HCT116 (cell line): ENCODE data around the gene MLLT6. TPM values are rescaled to one million over a fixed set of nuclear protein-coding genes. Genes with fewer than 3 reads are reported as not detected.

Source experiments
- ATAC-seq: fragments of 200-7000 bp; cut with Tn5 transposase; 2 replicates; pipeline ENCODE4 v1.9.1; 2020; ENCODE audit warnings: mild to moderate bottlenecking, moderate library complexity
- BruUV-seq: library from RNA; stranded (reverse); fragments of 400-500 nt; replicated peaks from 2 replicates; lab custom pipeline; 2021; lab: Mats Ljungman, UMichigan
- CTCF ChIA-PET: fragments of 300-600 bp; sonication (Branson Sonifier 250); formaldehyde crosslinking; loops from one replicate; lab custom pipeline; 2021; ENCODE audit warnings: antibody characterized with exemption; lab: Charles Lee
- POLR2A ChIA-PET: fragments of 300-600, 350-600 bp; sonication (Branson Sonifier 250); formaldehyde crosslinking; loops from one replicate; lab custom pipeline; 2021; ENCODE audit warnings: antibody characterized with exemption; lab: Charles Lee
- RAD21 ChIA-PET, 2 experiments: fragments of 300-600 bp; sonication (Branson Sonifier 250); formaldehyde crosslinking; loops; one replicate each; lab custom pipeline; 2023; ENCODE audit warnings: low total read pairs in 2 of 2; ENCODE audit not compliant: uncharacterized antibody in 2 of 2, unreplicated experiment in 2 of 2, low non-redundant PET in 1 of 2; lab: Charles Lee
- DNase-seq: peaks from one replicate; pipeline ENCODE4 v3.0.0-alpha.2; 2010; ENCODE audit warnings: low read depth, low spot score
- H2AFZ ChIP-seq: fragments of 200-600 bp; shearing (Covaris generic), sonication (generic); 2 replicates; pipeline ENCODE4 v1.6.1; 2017; ENCODE audit warnings: low read depth, mixed run types, mixed read lengths, antibody characterized with exemption, low read length; ENCODE audit not compliant: poor library complexity, severe bottlenecking
- H3K27ac ChIP-seq: 2 replicates; pipeline ENCODE4 v1.5.1; 2012; ENCODE audit warnings: low read depth, low read length
- H3K27me3 ChIP-seq: fragments of 200-600 bp; sonication (generic); 2 replicates; pipeline ENCODE4 v1.6.1; 2016; ENCODE audit warnings: mixed run types, low read length, mixed read lengths; ENCODE audit not compliant: insufficient read depth
- H3K36me3 ChIP-seq, 2 experiments: fragments of 200-500 bp in 1 of 2; fragments of 200-600 bp in 1 of 2; sonication (Bioruptor generic) in 1 of 2; sonication (generic) in 1 of 2; 2 replicates each; pipeline versions ENCODE4 v1.5.1 to v1.6.1; 2014 to 2016; ENCODE audit warnings: low read length in 2 of 2, inconsistent platforms in 1 of 2, mixed read lengths in 1 of 2, mixed run types in 1 of 2; ENCODE audit not compliant: insufficient read depth in 2 of 2, control insufficient read depth in 1 of 2
- H3K4me1 ChIP-seq, 2 experiments: fragments of 200-600 bp in 1 of 2; sonication (generic) in 1 of 2; 2 replicates each; pipeline versions ENCODE4 v1.5.1 to v1.6.1; 2012 to 2017; ENCODE audit warnings: low read length in 2 of 2, inconsistent platforms in 1 of 2, mild to moderate bottlenecking in 1 of 2, mixed read lengths in 1 of 2, mixed run types in 1 of 2, moderate library complexity in 1 of 2; ENCODE audit not compliant: insufficient read depth in 2 of 2, control insufficient read depth in 1 of 2
- H3K4me2 ChIP-seq: fragments of 200-600 bp; sonication (generic); 2 replicates; pipeline ENCODE4 v1.6.1; 2017; ENCODE audit warnings: mixed run types, low read length, mixed read lengths
- H3K4me3 ChIP-seq, 2 experiments: fragments of 200-600 bp in 1 of 2; sonication (generic) in 1 of 2; replicated peaks in 1 of 2; 2 replicates each; pipeline ENCODE4 v1.5.1; 2011 to 2016; ENCODE audit warnings: low read length in 2 of 2, control low read depth in 1 of 2, low read depth in 1 of 2, mild to moderate bottlenecking in 1 of 2, mixed read lengths in 1 of 2, mixed run types in 1 of 2
- H3K79me2 ChIP-seq: fragments of 200-600 bp; sonication (generic); 2 replicates; pipeline ENCODE4 v1.6.1; 2017; ENCODE audit warnings: mild to moderate bottlenecking, mixed run types, low read length, moderate library complexity, mixed read lengths; ENCODE audit not compliant: insufficient read depth
- H3K9ac ChIP-seq: fragments of 200-600 bp; sonication (generic); 2 replicates; pipeline ENCODE4 v1.6.1; 2016; ENCODE audit warnings: low read length, mixed read lengths
- H3K9me2 ChIP-seq: fragments of 200-600 bp; sonication (generic), shearing (Covaris generic); 2 replicates; pipeline ENCODE4 v1.6.1; 2017; ENCODE audit warnings: mixed run types, mild to moderate bottlenecking, moderate library complexity; ENCODE audit not compliant: insufficient read depth
- H3K9me3 ChIP-seq, 2 experiments: fragments of 200-500 bp in 1 of 2; fragments of 200-600 bp in 1 of 2; sonication (Bioruptor generic) in 1 of 2; sonication (generic) in 1 of 2; 2 replicates each; pipeline ENCODE4 v1.6.1; 2014 to 2017; ENCODE audit warnings: low read length in 2 of 2, mixed read lengths in 2 of 2, inconsistent platforms in 1 of 2, low read depth in 1 of 2, mild to moderate bottlenecking in 1 of 2, mixed run types in 1 of 2, moderate library complexity in 1 of 2; ENCODE audit not compliant: control insufficient read depth in 1 of 2, insufficient read depth in 1 of 2
- H4K20me1 ChIP-seq: fragments of 200-600 bp; sonication (generic), shearing (Covaris generic); 2 replicates; pipeline ENCODE4 v1.6.1; 2017; ENCODE audit warnings: mixed run types, mild to moderate bottlenecking, moderate library complexity; ENCODE audit not compliant: insufficient read depth
- ATF3 ChIP-seq: IDR thresholded peaks from 2 replicates; pipeline ENCODE4 v1.6.1; 2012
- ELF1 ChIP-seq: IDR thresholded peaks from 2 replicates; pipeline ENCODE4 v1.6.1; 2012; ENCODE audit warnings: low read depth, borderline replicate concordance
- EZH2 ChIP-seq: fragments of 200-600 bp; sonication (generic); IDR thresholded peaks from 2 replicates; pipeline ENCODE4 v1.6.1; 2017; ENCODE audit warnings: antibody characterized with exemption, mixed run types
- EZH2phosphoT487 ChIP-seq: fragments of 200-600 bp; IDR thresholded peaks from 2 replicates; pipeline ENCODE4 v1.6.1; 2018; ENCODE audit warnings: antibody characterized with exemption, borderline replicate concordance
- FOSL1 ChIP-seq: IDR thresholded peaks from 2 replicates; pipeline ENCODE4 v1.6.1; 2012; ENCODE audit warnings: low read depth
- MAX ChIP-seq: IDR thresholded peaks from 2 replicates; pipeline ENCODE4 v1.6.1; 2012
- POLR2A ChIP-seq: IDR thresholded peaks from 2 replicates; pipeline ENCODE4 v1.7.0; 2011; ENCODE audit warnings: borderline replicate concordance; ENCODE audit not compliant: insufficient read depth, insufficient read length; ENCODE audit errors: extremely low read depth
- POLR2AphosphoS5 ChIP-seq: IDR thresholded peaks from 2 replicates; pipeline ENCODE4 v1.6.1; 2011; ENCODE audit warnings: mild to moderate bottlenecking, low read depth, low read length, moderate library complexity
- RAD21 ChIP-seq: IDR thresholded peaks from 2 replicates; pipeline ENCODE4 v1.6.1; 2012; ENCODE audit warnings: low read depth, mild to moderate bottlenecking
- SIN3A ChIP-seq: IDR thresholded peaks from 2 replicates; pipeline ENCODE4 v1.6.1; 2012; ENCODE audit warnings: low read depth
- SP1 ChIP-seq: IDR thresholded peaks from 2 replicates; pipeline ENCODE4 v1.6.1; 2012; ENCODE audit warnings: low read depth
- intact Hi-C: fragments of 100-400 bp; cut with micrococcal nuclease; formaldehyde crosslinking; loops from 2 replicates; pipeline ENCODE4 v1.10.0; 2022
- total RNA-seq: library from RNA; stranded (reverse); gene quantifications from one replicate; pipeline ENCODE4 v1.2.1, GENCODE V29; 2021; ENCODE audit not compliant: unreplicated experiment
- TF ChIP-seq, protein P1 (sequence below): IDR thresholded peaks from 2 replicates; pipeline ENCODE4 v1.6.1; 2011; ENCODE audit warnings: mild to moderate bottlenecking, low read length, moderate library complexity; ENCODE audit not compliant: insufficient replicate concordance; ENCODE audit errors: extremely low read depth

The MLLT6 gene
- total RNA-seq, 1 experiment from 2014 or later: 110 TPM

DNA sequence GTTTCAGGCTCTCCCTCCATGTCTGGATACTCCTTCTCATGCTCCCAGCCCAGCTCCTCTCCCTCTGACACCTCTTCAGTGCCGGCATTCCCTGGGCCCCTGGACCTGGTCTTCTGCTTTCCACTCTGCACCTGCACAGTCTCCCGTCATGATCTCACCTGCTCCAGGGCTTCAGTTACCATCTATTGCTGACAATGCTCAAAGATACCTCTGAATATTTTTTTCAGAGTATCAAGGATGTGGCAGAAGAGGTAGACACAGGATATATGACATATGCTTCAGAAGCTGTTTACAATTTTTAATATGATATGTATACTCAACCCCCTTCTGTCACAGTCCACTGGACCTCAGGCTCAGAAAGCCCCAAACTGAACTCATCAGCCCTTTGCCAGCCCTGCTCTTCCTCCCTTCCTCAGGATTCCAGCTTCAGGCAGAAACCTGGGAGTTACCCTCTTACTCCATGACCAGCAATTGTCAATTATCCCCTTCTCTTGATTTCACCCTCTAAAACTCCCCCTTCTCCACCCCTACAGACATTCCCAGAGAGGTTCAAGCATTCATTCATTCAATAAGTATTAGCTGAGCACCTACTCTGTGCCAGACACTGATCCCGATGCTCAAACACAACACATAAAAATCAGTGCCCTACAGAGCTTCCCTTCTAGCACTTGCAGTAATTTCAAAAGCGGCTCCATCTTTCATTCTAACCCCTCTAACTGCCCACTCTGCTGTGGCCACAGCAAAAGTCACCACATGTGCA, 7.8 kb upstream of the MLLT6 start:
- CTCF ChIA-PET: interaction anchor here (1.1 kb wide), 1 partner anchor 22 kb away, joined by 4 read pairs; no protein-coding TSS in a partner anchor
- no peaks in the 10 kb centered on the region for H3K9me3 ChIP-seq
- H3K9ac ChIP-seq: no peak overlapping the region
- ATAC-seq (no peak), DNase-seq (no peak)
- no peak overlapping the region for H3K27ac ChIP-seq
- intact Hi-C loops: no loop called here
- no peaks in the 10 kb centered on the region for H3K36me3 ChIP-seq
- no peaks in the 10 kb centered on the region for H3K9me2 ChIP-seq
- RAD21 ChIA-PET: no interaction called here
- H3K79me2 ChIP-seq: no peaks in the 10 kb centered on the region
- BruUV-seq: no TSS peak
- TF ChIP-seq, protein P1, sequence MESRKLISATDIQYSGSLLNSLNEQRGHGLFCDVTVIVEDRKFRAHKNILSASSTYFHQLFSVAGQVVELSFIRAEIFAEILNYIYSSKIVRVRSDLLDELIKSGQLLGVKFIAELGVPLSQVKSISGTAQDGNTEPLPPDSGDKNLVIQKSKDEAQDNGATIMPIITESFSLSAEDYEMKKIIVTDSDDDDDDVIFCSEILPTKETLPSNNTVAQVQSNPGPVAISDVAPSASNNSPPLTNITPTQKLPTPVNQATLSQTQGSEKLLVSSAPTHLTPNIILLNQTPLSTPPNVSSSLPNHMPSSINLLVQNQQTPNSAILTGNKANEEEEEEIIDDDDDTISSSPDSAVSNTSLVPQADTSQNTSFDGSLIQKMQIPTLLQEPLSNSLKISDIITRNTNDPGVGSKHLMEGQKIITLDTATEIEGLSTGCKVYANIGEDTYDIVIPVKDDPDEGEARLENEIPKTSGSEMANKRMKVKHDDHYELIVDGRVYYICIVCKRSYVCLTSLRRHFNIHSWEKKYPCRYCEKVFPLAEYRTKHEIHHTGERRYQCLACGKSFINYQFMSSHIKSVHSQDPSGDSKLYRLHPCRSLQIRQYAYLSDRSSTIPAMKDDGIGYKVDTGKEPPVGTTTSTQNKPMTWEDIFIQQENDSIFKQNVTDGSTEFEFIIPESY: no peak
- TF ChIP-seq SIN3A (no peak), EZH2phosphoT487 (no peak), ATF3 (no peak)
- H3K27me3 ChIP-seq: no peaks in the 10 kb centered on the region
- no peaks in the 10 kb centered on the region for H4K20me1 ChIP-seq
- peaks cover 27 to 39% of the 10 kb centered on the region in 2 experiments for H3K4me1 ChIP-seq
- H3K4me3 ChIP-seq: no peak overlapping the region
- H3K4me2 ChIP-seq: no peak overlapping the region
- POLR2A ChIA-PET: no interaction called here
- no peak overlapping the region for H2AFZ ChIP-seq

DNA sequence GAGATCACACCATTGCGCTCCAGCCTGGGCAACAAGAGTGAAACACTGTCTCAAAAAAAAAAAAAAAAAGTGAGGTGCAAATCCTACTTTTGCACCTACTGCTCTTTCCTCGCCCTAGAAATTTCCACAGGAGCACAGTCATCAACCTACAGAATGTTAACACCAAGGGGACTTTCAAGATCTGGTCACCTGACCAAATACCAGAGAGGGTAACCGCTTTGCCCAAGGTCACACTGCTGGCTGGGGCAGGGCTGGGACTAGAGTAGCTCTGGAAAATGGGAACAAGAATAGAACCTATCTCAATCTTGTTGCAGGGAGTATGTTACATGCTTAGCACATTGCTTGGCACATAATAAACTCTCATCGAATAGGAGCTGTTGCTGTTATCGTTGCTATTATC, 6.3 kb upstream of the MLLT6 start:
- ATAC-seq (no peak), DNase-seq (no peak)
- ChIA-PET CTCF (interaction anchor here (0.6 kb wide), 1 partner anchor 36 kb away, joined by 4 read pairs; no protein-coding TSS in a partner anchor), POLR2A (interaction anchor here (1.1 kb wide), 1 partner anchor 10 kb away, joined by 3 read pairs; no protein-coding TSS in a partner anchor), RAD21 (no interaction called here)
- Histone ChIP-seq H3K27me3 (no peaks in the 10 kb centered on the region), H3K4me2 (no peak overlapping the region), H3K9ac (no peak overlapping the region), H2AFZ (no peak overlapping the region), H3K36me3 (no peaks in the 10 kb centered on the region), H3K79me2 (peaks cover 6% of the 10 kb centered on the region; the same call in 1 of the 2 replicates), H3K4me1 (peaks cover 28 to 52% of the 10 kb centered on the region in 2 experiments), H3K4me3 (no peak overlapping the region), H4K20me1 (no peaks in the 10 kb centered on the region), H3K27ac (no peak overlapping the region), H3K9me3 (no peaks in the 10 kb centered on the region), H3K9me2 (no peaks in the 10 kb centered on the region)
- BruUV-seq: no TSS peak
- intact Hi-C loops: no loop called here
- TF ChIP-seq EZH2 (no peak), FOSL1 (no peak), POLR2A (no peak), SP1 (no peak), SIN3A (no peak), ELF1 (no peak), EZH2phosphoT487 (no peak), POLR2AphosphoS5 (no peak), RAD21 (no peak), ATF3 (no peak), MAX (no peak)
